RCC 7860 (cell line): ENCODE data around the gene MRS2.

ENCODE experiments used
- DNase-seq: peaks from one replicate; pipeline ENCODE4 v3.0.0-alpha.2; 2015; ENCODE audit warnings: low spot score
- FAIRE-seq: peaks from 2 replicates; lab custom pipeline; 2012; peaks lifted over from hg19 to GRCh38; lab: Jason Lieb, UNC

The MRS2 gene

GRCh38 chr6:24464253-24465038 is 61.7 kb downstream of the MRS2 start:
- FAIRE-seq (no peak), DNase-seq (no peak)

- no peak for FAIRE-seq
- DNase-seq, result no peak
Measured at GRCh38 chr6:24469811-24470210, 67.1 kb downstream of the MRS2 start.

- no peak for FAIRE-seq
- DNase-seq, result no peak
Measured at GRCh38 chr6:24472181-24472580, 69.4 kb downstream of the MRS2 start.
